ENCODE measurements around the gene SUGT1. TPM values are rescaled to one million over a fixed set of nuclear protein-coding genes. Genes with fewer than 3 reads are reported as not detected.
A peak's percentile ranks its signal among the peaks of the same experiment; 100 is the strongest.
"Not testable (repeated sequence)": the region's sequence is repeated elsewhere in the genome, so short reads cannot be mapped to it uniquely, and the experiment has no call there.

SUGT1 gene
- total and polyA plus RNA-seq, 7 experiments from 2014 or later: 21.3 to 49.0 (median 36.9) TPM

DNA sequence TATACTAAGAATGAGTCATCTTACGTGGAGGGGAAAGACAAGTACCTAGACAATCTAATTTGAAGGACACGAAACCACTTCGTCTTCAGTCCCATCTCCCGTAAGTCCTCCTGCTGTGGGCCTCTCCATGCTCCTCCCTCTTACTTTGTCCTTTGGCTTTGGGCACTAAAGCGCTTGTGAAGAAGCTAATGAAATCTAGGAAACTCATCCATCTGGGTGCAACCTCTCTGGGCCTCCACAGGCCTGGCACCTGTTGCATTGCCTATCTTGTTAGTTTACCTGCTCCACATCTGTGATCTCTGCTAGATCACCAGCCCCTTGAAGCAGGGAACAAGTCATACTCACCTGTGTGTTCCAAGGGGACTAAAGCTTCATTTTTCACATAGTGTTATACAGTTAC is 42.5 kb upstream of the SUGT1 start:
- H3K27ac Mint-ChIP-seq; H3K36me3 Mint-ChIP-seq; H3K9me3 ChIP-seq (ENCODE audit: control insufficient read depth in 2 of 3, low read length in 3 of 3); H3K27me3 ChIP-seq (ENCODE audit: control insufficient read depth in 2 of 2, insufficient read depth in 2 of 2, low read length in 2 of 2); H3K4me3 ChIP-seq (ENCODE audit: low read length); DNase-seq; H3K9me3 Mint-ChIP-seq; H3K4me1 ChIP-seq (ENCODE audit: control insufficient read depth in 2 of 2, insufficient read depth in 2 of 2, low read length in 2 of 2); H3K4me1 Mint-ChIP-seq; ATAC-seq; CTCF ChIA-PET; H3K27ac ChIP-seq (ENCODE audit: low read depth, low read length); H3K36me3 ChIP-seq (ENCODE audit: control insufficient read depth in 2 of 3, insufficient read depth in 3 of 3, low read length in 3 of 3); POLR2A ChIA-PET: not testable (repeated sequence)
- Mint-ChIP-seq H3K4me3 (peak overlapping the region in 1 of 10 donors; percentile 30), H3K27me3 (peaks cover 0 to 18% (median 5%) of the 10 kb centered on the region in 5 donors)
- intact Hi-C loops (cut with micrococcal nuclease): loop anchor here in 1 of 2 donors (5.0 kb wide), 1 partner anchor 542 kb away; no protein-coding TSS in a partner anchor

DNA sequence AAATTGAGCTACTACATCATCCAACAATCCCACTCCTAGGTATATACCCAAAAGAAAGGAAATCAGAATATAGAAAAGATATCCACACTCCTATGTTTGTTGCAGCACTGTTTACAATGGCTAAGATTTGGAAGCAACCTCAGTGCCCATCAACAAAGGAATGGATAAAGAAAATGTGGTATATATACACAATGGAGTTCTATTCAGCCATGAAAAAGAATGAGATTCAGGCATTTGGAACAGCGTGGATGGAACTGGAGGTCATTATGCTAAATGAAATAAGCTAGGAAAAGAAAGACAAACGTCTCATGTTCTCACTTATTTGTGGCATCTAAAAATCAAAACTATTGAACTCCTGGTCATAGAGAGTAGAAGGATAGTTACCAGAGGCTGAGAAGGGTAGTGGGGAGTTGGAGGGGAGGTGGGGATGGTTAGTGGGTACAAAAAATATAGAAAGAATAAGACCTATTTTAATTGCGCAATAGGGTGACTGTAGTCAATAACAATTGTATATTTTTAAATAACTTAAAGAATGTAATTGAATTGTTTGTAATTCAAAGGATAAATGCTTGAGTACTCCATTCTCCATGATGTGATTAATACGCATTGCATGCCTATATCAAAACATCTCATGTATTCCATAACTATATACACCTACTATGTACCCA is 37.4 kb upstream of the SUGT1 start:
- Histone ChIP-seq H3K27ac (ENCODE audit: low read depth, low read length) (no peak overlapping the region), H3K4me3 (ENCODE audit: low read length) (no peak overlapping the region), H3K9me3 (ENCODE audit: control insufficient read depth in 2 of 3, low read length in 3 of 3) (no peaks in the 10 kb centered on the region), H3K27me3 (ENCODE audit: control insufficient read depth in 2 of 2, insufficient read depth in 2 of 2, low read length in 2 of 2) (no peaks in the 10 kb centered on the region), H3K4me1 (ENCODE audit: control insufficient read depth in 2 of 2, insufficient read depth in 2 of 2, low read length in 2 of 2) (peaks cover 0 to 13% of the 10 kb centered on the region in 2 donors), H3K36me3 (ENCODE audit: control insufficient read depth in 2 of 3, insufficient read depth in 3 of 3, low read length in 3 of 3) (peaks cover 0 to 5% (median 0%) of the 10 kb centered on the region in 3 experiments)
- POLR2A ChIA-PET: interaction anchor here (3.7 kb wide), 1 partner anchor 38 kb away, joined by 100 read pairs; the partner anchor contains the start of gene SUGT1
- Mint-ChIP-seq H3K9me3 (peaks cover 0 to 3% (median 0%) of the 10 kb centered on the region in 11 donors), H3K27ac (peak overlapping the region in 6 of 9 donors; percentile 29 to 83 (median 66)), H3K4me1 (peaks cover 19 to 39% (median 27%) of the 10 kb centered on the region in 7 donors), H3K4me3 (peak overlapping the region in 9 of 10 donors; percentile 42 to 78 (median 62)), H3K36me3 (no peaks in the 10 kb centered on the region), H3K27me3 (peaks cover 0 to 11% (median 0%) of the 10 kb centered on the region in 5 donors)
- ATAC-seq: no peak
- DNase-seq: no peak
- intact Hi-C loops (cut with micrococcal nuclease): loop anchor here (5.0 kb wide), 1 partner anchor 603 kb away; the partner anchor contains the start of genes ALG11 (in 2 of the 2) and ATP7B (in 2 of the 2)
- CTCF ChIA-PET: interaction anchor here (0.9 to 2.9 kb wide), 2 partner anchors 38 to 353 kb away, joined by 3 to 25 read pairs; partner anchors contain the start of gene SUGT1

DNA sequence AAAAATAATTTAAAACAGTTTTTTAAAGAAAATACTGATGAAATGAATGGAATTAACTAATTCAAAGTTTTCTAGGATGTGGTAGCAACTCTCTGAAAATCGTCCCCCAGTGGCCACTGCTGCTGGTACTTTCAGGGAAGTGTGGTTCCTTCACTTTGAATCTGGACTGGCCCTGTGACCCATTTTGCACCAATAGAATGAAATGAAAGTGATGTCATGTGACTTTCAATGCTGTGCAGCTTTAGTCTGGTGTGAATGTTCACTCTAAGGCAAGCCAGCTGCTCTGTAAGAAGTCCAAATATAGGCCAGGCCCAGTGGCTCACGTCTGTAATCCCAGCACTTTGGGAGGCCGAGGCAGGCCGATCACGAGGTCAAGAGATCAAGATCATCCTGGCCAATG is 36.8 kb upstream of the SUGT1 start:
- no peak for ATAC-seq
- Mint-ChIP-seq H3K4me3 (peak overlapping the region; percentile 77 to 100 (median 99)), H3K36me3 (no peaks in the 10 kb centered on the region), H3K4me1 (peaks cover 19 to 42% (median 30%) of the 10 kb centered on the region in 7 donors), H3K9me3 (peaks cover 0 to 3% (median 0%) of the 10 kb centered on the region in 11 donors), H3K27ac (peak overlapping the region in 8 of 9 donors; percentile 56 to 97 (median 96)), H3K27me3 (peaks cover 0 to 11% (median 0%) of the 10 kb centered on the region in 5 donors)
- no peaks in the 10 kb centered on the region for H3K27me3 ChIP-seq (ENCODE audit: control insufficient read depth in 2 of 2, insufficient read depth in 2 of 2, low read length in 2 of 2)
- H3K9me3 ChIP-seq (ENCODE audit: control insufficient read depth in 2 of 3, low read length in 3 of 3): no peaks in the 10 kb centered on the region
- DNase-seq: no peak
- no peak overlapping the region for H3K27ac ChIP-seq (ENCODE audit: low read depth, low read length)
- peaks cover 0 to 13% of the 10 kb centered on the region in 2 donors for H3K4me1 ChIP-seq (ENCODE audit: control insufficient read depth in 2 of 2, insufficient read depth in 2 of 2, low read length in 2 of 2)
- no peak overlapping the region for H3K4me3 ChIP-seq (ENCODE audit: low read length)
- H3K36me3 ChIP-seq (ENCODE audit: control insufficient read depth in 2 of 3, insufficient read depth in 3 of 3, low read length in 3 of 3): peaks cover 0 to 5% (median 0%) of the 10 kb centered on the region in 3 experiments
- POLR2A ChIA-PET: interaction anchor here (3.7 kb wide), 1 partner anchor 37 kb away, joined by 100 read pairs; the partner anchor contains the start of gene SUGT1
- CTCF ChIA-PET: interaction anchor here (0.9 to 2.9 kb wide), 2 partner anchors 37 to 352 kb away, joined by 3 to 25 read pairs; partner anchors contain the start of gene SUGT1
- intact Hi-C loops (cut with micrococcal nuclease): loop anchor here (2.0 to 5.0 kb wide), 3 partner anchors 193 to 811 kb away; partner anchors contain the start of genes ALG11 (in 2 of the 2), ATP7B (in 2 of the 2) and DHRS12 (in 1 of the 2)

DNA sequence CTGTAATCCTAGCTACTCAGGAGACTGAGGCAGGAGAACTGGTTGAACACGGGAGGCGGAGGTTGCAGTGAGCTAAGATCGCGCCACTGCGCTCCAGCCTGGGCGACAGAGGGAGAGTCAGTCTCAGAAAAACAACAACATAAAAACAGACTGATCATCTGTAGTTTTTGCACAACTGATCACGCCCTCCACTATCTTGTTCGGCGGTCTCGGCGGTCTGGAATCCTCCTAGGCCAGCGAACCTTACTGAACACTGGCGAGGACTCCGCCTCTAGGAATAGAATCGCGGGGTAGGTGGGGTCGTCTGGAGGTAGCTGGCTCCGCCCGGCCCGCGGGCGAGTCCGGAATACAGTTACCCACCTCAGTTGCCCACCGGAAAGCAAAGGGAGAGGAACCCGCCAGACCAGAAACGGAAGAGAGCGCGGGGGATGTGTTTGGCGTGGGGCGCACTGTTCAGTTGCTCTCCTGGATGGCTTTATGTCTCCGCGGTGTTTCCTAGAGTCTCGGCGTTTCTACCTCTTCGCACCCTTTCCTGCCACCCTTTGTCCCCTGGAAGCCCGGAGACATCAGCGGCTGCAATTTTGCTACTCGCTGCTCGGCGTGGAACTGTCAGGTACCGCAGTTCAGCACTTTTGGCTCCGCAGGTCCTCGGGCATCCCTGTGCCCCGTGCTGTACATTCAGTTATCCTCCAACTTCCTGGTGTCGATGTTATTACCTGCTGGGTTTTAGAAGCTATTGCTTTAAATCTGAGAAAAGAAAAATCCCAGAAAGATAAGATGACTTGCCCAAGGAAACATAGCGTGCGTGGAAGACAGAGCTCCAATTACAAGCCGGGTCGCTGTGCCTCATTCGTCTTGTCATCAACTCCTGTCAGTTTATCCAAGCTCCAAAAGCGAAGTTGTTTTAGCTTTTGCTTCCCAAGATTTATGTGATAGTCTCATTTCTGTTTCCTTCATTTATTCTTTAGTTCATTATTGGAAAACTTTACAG is 35.3 kb upstream of the SUGT1 start:
- peak overlapping the region; percentile 90 for H3K4me3 ChIP-seq (ENCODE audit: low read length)
- Mint-ChIP-seq H3K9me3 (peaks cover 0 to 3% (median 0%) of the 10 kb centered on the region in 11 donors), H3K27ac (peak overlapping the region; percentile 95 to 97 (median 96)), H3K36me3 (peaks cover 0 to 8% (median 0%) of the 10 kb centered on the region in 5 donors), H3K4me3 (peak overlapping the region; percentile 86 to 100 (median 99)), H3K27me3 (peaks cover 0 to 8% (median 0%) of the 10 kb centered on the region in 5 donors), H3K4me1 (peaks cover 19 to 57% (median 39%) of the 10 kb centered on the region in 7 donors)
- H3K27ac ChIP-seq (ENCODE audit: low read depth, low read length): peak overlapping the region; percentile 76
- H3K27me3 ChIP-seq (ENCODE audit: control insufficient read depth in 2 of 2, insufficient read depth in 2 of 2, low read length in 2 of 2): no peaks in the 10 kb centered on the region
- peak; percentile 97 for ATAC-seq
- peaks cover 0 to 5% (median 0%) of the 10 kb centered on the region in 3 experiments for H3K36me3 ChIP-seq (ENCODE audit: control insufficient read depth in 2 of 3, insufficient read depth in 3 of 3, low read length in 3 of 3)
- H3K4me1 ChIP-seq (ENCODE audit: control insufficient read depth in 2 of 2, insufficient read depth in 2 of 2, low read length in 2 of 2): peaks cover 0 to 13% of the 10 kb centered on the region in 2 donors
- ChIA-PET POLR2A (interaction anchor here (0.6 to 3.7 kb wide), 9 partner anchors 9 to 1164 kb away, joined by 3 to 100 read pairs (median 5); partner anchors contain the start of genes INTS6, SUGT1 and VPS36), CTCF (interaction anchor here (0.6 to 2.9 kb wide), 7 partner anchors 9 to 615 kb away, joined by 3 to 25 read pairs (median 3); partner anchors contain the start of gene SUGT1)
- intact Hi-C loops (cut with micrococcal nuclease): loop anchor here (1.0 to 5.0 kb wide), 8 partner anchors 35 to 1164 kb away; partner anchors contain the start of genes ALG11 (in 2 of the 2), ATP7B (in 2 of the 2), CKAP2 (in 2 of the 2) and SUGT1 (in 2 of the 2)
- DNase-seq: peak; percentile 61 to 85 (median 81)
- H3K9me3 ChIP-seq (ENCODE audit: control insufficient read depth in 2 of 3, low read length in 3 of 3): no peaks in the 10 kb centered on the region

DNA sequence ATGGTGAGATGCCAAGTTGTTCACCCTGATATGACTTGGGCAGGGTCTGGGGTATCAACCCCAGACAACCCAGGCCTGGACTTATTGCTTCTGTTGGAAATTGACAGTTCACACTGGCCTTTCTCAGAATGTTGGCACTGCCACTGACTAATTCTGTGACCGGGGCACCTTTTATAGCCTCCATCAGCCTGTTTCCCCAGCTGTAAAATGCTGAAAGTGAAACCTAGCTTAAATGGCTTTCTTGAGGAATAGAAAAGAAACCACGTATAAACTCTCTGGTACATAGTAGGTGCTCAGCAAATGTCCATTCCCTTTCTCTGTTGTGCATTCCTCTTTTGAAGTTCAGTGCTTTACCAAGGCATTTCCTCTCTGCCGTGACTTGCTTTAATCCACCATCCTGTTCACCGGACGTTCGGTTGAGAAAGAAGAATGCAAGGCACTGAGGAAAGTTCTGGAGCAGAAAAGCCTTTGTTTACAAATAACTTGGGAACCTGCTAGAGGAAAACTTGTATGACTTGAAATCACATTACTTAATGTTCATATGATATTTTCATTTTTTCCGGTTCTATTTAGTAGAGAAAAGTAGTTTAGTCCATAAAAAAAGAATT is 21.4 kb upstream of the SUGT1 start:
- H3K4me3 Mint-ChIP-seq: peak overlapping the region in 1 of 10 donors; percentile 12
- H3K4me1 ChIP-seq (ENCODE audit: control insufficient read depth in 2 of 2, insufficient read depth in 2 of 2, low read length in 2 of 2); H3K9me3 ChIP-seq (ENCODE audit: control insufficient read depth in 2 of 3, low read length in 3 of 3); ATAC-seq; H3K27ac ChIP-seq (ENCODE audit: low read depth, low read length); intact Hi-C loops (cut with micrococcal nuclease); DNase-seq; H3K9me3 Mint-ChIP-seq; H3K4me1 Mint-ChIP-seq; H3K27ac Mint-ChIP-seq; H3K27me3 ChIP-seq (ENCODE audit: control insufficient read depth in 2 of 2, insufficient read depth in 2 of 2, low read length in 2 of 2); POLR2A ChIA-PET; H3K27me3 Mint-ChIP-seq; CTCF ChIA-PET; H3K4me3 ChIP-seq (ENCODE audit: low read length): not testable (repeated sequence)
- H3K36me3 ChIP-seq (ENCODE audit: control insufficient read depth in 2 of 3, insufficient read depth in 3 of 3, low read length in 3 of 3): peaks cover 0 to 33% (median 0%) of the 10 kb centered on the region in 3 experiments
- peaks cover 0 to 32% (median 9%) of the 10 kb centered on the region in 5 donors for H3K36me3 Mint-ChIP-seq

All from naive thymus-derived CD4-positive, alpha-beta T cell (primary cell).